Glomerular visceral epithelial cell (primary cell): Measurements from ENCODE around the gene CHN2.

ENCODE experiments used
- DNase-seq: peaks from one replicate; pipeline ENCODE4 v3.0.0-alpha.2; 2016; ENCODE audit errors: extremely low spot score

Gene CHN2

DNA sequence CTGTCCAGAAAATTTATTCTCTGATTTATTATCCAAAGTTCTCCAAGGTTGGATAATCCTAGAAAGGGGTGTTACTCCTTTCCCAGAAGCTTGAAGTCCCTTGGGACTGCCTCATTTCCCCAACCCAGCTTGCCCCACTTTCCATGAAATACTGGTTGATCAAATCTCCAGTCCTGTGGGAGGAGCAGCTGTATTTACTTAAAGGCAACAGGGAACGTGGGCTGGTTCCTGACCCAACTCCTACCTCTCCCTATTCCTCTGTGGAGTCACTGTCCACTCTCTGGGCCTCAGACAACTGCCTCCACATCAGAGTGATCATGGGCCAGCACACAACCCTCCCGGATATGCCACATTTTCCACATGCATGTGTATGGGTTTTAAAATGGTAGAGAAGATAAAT lies 202.8 kb downstream of the CHN2 start:
- no peak for DNase-seq

DNA sequence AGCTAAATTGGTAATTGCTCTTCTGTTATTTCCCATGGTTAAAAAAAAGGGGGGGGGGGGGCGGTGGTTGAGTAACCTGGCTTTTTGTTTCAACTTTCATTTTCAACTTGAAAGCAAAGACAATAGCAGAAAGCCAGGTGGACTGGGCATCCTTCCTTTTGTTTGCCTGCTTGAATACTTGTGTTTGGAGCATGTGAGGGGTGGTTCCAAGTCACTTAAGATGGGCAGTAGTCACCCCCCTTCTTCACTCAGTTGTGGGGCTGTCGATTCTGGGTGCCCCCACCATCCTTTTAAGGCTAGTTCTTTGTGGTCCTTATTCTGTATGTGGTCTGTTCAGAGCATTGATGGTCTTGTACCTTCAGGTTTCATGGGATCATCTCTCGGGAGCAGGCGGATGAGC lies 203.4 kb downstream of the CHN2 start:
- DNase-seq, result no peak

DNA sequence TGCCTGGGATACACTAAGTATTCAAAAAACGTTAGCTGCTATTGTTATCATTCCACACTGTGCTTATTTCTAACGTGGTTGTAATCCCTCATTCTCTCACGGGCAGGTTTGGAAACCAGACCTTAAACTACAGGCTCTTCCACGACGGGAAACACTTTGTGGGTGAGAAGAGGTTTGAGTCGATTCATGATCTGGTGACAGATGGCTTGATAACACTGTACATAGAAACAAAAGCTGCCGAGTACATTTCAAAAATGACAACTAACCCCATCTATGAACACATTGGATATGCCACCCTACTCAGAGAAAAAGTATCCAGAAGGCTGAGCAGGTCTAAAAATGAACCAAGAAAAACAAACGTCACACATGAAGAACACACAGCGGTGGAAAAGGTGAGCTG lies 205.9 kb downstream of the CHN2 start:
- DNase-seq, result no peak

DNA sequence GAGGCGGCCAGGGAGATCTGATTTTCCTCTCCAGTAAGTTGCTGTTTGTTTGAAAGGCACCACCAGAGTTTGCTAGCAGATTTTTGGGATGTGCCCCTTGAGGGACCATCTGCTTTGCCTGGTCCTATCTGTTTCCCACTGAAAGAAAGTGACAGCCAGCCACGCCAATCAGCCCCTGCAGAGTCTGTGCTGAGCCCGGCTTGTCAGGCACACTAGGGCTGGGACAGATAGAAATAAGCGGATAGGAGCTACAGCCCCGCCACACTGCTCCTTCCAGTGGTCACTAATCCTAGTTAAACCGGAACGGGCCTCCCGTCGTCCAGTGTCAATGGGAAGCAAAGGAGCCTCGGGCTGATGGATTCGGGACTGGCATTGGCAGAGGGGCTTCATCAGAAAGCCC lies 207.2 kb downstream of the CHN2 start:
- DNase-seq, result no peak

DNA sequence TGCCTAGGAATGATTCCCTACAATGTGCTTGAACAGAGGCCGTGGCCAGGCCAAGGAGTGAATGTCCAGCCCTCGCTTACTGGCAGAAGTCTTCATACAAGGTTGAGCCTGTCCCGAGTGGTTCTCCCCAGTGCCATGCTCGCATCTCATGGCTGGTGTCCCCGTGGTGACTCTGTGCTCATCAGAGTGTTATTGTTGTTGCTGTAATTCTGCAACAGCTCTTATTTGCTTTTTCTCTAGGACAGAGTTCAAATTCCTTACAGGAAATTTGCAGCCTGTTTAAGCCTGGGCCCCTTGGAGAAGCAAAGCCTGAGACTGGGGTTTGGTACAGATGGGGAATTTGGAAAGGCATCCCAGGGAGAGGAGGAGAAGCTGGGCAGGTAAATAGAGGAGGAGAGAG lies 211.3 kb downstream of the CHN2 start:
- no peak for DNase-seq

DNA sequence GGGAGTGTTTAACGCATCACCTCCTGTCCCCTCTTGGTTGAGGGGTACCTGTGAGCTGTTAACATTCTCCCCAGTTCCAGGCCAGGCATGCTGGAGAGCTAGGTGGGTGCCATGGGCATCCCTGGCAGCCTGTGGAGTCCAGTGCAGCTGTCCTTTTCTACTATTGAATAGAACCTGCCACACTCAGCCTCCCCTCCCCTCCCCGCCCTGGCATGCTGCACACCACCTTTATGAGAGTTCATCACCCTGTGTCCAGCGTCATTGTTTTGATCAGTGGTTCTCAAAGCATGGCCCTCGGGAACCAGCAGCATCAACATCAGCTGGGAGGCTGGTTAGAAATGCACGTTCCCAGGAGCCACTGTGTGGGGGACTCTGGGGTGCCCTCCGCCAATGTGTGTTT lies 211.8 kb downstream of the CHN2 start:
- no peak for DNase-seq

DNA sequence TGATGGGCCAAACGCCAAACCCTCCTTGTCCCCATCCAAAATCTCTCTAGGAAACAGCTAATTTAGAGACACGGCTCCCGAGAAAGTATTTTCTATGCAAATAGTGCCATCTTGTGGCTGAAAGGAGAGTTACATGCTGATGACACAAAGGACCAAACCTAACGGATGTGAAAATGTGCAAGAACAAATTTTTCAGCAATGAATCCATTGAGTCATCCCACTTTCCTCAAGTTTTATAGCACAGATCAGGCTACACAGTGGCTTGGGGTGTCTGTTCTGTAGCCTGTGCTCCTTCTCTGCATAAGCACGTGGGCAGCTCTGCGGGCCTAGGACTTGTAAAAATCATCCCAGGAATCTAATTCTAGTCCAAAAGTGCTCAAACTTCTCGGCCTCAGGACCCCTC lies 214.3 kb downstream of the CHN2 start:
- DNase-seq, result peak; percentile 55

DNA sequence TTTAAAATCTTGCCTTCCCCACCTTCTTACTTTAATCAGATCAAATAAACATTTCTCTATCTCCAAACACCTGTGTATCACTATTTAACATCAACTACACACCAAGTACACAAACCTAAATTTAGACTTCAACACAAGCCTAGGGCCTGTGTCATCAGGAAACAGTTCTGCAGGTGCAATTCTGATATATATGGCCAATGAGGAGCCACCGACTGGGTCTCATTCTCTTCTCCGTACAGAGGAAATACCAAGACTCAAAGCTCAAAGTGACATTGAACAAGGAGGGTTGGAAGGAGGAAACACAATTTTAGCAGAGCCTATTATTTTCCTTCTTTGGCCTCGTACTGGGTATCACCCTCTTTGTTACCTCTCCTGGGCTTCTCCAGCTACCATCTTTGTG lies 216.4 kb downstream of the CHN2 start:
- DNase-seq, result no peak

DNA sequence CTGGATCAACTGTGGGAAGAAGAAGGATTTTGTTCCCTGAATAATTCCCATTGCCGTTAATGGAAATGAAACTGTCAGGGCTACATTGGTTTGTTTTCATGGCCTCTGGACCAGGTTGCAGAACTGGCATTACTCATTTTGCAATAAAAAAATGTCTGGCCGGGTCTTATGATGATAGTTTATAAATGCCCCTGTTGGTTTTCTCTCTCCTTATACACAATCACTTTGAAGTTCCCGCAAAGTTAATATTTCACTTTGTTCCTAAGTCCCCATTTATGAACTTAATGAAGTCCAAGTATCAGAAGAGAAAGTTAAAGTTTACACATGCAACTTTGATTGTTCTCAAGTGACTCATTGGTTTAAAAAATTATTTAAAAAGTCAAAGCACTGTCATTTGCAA lies 218.3 kb downstream of the CHN2 start:
- DNase-seq, result no peak

DNA sequence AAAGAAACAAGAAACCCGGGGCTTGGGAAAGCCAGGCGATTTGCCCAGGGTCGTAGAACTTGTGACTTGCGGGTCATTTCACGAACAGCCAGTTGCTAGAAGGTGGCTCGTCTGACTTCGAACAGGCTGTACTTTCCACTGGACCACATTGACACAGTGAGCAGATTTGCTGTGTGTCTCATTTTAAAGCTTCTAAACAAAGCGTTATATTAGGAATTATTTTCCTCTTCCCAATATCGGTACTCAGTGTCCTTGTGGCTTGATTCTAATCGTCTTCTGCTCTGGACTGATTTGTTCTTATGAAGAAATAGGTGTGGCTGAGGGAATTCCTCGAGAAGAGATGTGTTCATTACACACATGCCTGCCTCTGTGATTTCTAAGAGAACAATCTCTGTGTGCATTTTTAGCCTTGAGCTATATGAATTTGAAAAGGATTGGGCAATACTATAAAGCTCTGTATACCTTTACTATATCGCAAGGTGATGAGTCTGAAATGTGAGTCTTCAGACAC lies 219.1 kb downstream of the CHN2 start:
- no peak for DNase-seq

DNA sequence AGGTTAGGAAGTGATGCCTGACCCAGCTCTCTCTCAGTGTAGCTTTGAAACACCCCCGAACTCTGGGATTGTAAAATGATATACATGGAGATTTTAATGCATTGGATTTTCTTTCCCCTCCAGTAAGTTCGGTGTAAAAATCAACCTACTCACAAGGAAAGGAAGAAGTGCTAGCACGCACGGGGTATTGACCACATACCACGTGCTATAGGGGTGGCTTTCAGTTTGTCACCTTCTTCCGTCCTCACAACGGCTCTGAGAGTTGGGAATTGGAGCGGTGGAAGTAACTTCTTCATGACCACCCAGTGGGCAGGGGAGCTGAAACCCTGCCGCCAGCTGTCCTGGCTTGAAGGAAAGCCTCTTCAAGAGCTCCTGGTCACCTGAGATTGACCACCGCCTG lies 219.6 kb downstream of the CHN2 start:
- no peak for DNase-seq

DNA sequence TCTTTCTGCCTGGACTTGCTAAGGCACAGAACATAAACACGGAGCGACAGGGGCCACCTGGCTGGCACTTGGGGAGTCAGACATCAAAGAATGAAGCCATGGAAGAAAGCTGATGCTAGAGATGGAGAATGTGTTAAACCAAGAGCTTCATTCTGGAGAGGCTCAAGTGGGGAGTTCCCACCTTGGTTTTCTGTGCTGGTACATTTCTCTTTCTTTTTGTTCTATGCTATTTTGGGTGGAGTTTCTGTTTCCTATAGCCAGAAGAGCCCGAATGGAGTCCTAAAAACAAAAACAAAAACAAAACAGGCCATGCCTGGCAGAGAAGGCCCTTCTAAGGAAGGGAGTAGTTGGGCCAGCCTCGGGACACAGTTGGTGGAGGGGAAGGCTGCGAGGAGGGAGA lies 220.6 kb downstream of the CHN2 start:
- DNase-seq, result no peak

DNA sequence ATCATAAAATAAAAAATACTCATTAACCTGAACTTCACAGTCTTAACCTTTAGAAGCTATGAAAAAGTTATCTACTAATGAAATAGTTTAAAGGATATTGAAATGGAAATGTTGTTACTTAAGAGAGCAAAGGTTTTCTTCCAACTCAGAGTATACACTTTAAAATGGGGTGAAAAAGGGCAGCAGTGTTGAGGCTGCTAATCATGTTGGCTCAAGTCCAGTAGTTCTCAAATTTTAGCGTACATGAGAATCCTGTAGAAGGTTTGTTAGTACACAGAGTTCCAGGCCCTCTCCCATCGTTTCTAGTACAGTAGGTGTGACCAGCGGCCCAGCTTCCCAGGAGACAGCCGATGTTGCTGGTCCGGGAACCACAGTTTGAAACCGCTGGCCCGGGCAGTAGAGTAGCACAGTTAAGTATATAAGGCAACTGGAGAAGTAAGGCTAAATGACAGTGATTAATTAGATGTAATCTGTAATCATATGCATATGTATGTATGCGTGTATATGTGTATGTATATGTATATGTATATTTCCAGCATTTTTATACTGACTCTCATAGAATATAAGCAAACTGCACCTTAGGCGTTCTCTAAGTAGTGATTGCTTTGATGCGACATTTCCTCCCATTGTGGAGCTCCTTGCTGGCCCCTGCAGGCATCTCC lies 221.8 kb downstream of the CHN2 start:
- no peak for DNase-seq

DNA sequence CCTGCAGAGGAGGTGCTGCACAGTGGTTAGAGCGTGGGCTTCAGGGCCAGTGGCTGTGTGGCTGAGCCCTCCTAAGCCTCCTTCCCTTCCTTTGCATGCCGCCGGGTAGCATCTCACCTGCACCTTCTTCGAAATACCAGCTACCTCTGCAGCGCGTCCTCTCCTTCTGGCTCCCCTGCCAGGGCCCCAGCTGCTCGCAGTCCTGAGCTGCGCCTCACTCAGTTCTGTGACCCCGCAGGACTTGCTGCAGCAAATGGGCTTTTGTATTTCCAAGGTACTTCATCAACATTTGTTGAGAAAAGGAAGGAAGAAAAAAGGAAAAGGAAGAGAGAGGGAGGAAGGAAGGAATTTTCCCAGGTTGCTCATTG lies 222.3 kb downstream of the CHN2 start:
- DNase-seq, result no peak

DNA sequence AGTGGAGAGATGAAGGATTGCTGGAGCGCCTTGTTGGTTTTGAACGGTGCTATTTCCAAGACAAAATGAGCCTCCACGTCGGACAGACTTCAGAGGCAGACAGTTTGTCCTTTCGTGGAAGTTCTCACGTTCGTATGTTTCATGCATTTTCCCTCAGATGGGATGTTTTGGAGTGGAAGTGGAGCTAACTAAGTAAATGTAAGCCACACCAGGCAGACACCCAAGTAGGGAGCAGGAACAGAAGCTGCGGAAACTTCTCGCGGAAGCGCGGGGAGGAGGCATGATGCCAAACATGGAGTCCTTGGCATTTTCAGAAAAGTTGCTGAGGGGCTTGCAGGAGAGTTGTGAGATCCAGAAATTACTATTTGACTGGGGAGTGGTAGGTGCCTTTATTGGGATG lies 223.5 kb downstream of the CHN2 start:
- DNase-seq, result no peak

DNA sequence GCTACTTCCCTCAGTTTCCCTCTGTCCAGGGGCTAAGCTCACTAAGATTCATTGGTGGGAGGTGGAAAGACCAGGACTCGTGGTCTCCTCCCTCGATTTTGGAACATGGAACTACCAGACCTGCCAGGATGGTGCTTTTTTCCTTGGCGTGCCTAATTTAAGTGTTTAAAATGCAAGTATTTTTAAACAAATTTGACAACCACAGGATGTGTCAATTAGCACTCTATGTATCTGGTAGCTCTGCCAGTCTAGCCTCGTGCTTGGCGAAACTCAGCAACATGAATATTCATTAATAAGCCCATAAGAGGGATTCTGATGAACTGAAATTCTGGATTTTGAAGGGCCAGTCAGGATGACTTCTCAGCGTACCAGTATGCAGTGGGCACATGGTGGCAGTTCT lies 224.1 kb downstream of the CHN2 start:
- DNase-seq, result no peak

DNA sequence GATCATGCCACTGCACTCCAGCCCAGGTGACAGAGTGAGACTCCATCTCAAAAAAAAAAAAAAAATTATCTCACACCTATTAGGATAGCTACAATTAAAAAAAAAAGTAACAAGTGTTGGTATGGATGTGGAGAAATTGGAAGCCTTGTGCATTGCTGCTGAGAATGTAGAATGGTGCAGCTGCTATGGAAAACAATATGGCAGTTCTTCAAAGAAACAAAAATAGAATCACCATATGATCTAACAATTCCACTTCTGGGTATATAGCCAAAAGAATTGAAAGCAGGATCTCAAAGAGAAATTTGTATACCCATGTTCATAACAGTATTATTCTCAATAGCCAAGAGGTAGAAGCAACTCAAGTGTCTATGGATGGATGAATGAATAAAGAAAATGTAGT lies 225.4 kb downstream of the CHN2 start:
- no peak for DNase-seq

DNA sequence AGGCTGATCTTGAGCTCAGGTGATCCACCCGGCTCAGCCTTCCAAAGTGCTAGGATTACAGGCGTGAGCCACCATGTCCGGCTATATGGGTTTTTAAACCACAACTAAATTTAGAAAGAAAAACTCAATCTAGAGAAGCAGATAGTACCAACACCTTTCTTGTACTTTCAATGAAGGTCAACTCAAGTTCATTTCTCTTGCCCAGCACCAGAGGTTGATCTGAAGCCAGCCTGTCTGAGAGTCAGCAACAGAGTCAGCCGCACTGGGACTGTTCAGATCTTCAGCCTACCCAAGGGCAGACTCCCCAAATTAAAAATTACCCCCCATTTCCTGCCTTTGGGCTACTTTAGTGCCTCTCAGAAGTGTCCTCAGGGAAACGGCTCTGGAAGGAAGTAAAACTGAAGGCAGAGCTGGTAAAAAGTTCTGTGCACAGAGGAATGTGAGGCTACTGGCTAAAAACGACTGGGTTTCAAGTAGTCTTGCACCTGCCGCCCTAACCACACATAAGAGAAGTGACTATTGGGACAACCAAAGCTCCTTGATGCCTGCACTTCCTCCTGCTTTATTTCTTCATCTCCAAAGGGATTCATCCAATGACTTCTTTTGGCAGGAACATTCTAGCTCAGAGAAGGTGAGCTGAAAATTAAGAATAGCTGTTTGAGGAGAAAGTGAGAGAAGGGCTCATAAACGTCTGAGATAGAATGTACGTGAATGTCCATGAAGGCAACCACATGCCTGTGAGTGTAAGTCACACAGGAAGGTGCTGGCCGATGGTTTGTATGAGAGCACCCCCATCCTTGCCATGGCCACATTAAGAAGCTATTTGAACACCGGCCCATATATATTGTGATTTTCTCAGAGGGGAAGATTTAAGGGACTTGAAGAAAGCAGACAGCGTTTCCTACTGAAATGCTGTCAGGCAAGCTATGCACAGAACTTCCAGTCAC lies 226.7 kb downstream of the CHN2 start:
- no peak for DNase-seq

DNA sequence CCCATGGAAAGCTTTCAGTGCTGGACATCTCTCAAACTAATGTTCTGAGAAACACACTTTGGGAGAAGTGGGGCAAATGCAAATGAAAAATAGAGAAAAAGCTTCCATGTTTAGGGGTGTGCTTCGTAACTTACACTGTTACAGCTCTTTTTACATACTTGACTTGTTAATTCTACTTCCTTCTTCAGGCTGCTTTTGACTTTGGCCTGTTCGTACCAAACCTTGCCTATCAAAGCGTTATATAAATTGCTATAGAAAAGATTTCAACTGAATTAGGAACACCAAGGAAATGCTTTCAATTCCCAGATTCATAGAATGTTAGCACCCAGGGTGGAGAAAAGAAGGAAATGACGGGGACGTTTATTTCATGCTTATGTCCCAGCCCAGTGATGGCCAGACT lies 228.3 kb downstream of the CHN2 start:
- no peak for DNase-seq

DNA sequence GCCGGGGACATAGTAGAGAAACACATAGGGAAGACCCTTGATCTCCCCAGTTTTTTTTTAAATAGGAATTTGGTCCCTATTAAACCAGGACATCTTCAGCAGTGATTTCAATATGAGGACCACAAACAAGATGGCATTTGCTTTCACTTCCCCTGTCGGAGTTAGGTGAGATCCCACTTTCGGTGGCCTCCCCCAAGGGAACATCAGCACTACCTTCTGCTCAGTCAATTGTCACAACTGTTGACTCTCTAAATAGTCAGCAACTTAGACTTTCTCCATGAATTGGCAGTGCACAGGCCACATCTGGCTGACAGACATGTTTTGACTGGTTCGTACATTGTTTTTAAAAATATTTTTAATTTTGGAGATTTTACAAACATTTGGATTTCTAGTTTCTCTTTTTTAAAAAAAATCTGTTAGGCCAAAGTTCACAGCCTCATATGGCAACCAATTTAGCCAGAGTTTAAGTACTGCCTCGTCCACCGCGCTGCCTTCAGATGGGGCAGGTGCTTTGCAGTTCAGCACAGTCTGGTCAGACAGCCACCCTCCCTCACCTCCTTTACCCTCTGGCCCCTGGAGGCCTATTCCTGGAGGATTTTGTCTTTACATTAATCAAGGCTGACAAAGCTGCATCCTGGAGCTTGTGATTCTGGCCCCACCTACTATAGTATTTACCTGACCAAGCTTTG lies 229.9 kb downstream of the CHN2 start:
- DNase-seq, result no peak

DNA sequence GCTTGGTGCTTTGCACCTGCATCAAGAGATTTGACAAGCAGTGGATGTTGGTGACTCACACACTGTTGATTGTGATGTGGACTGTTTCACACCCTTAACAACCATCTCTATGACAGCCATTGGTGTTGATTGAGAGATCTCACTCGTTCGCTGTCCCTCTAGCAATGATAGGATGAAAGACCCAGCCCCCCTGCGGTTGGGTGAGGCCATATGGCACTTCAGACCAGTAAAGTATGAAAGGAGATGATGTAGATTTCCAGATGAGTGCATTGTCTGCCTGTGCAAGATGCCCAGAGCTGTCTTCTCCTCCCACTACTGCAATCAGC lies 230.4 kb downstream of the CHN2 start:
- no peak for DNase-seq

DNA sequence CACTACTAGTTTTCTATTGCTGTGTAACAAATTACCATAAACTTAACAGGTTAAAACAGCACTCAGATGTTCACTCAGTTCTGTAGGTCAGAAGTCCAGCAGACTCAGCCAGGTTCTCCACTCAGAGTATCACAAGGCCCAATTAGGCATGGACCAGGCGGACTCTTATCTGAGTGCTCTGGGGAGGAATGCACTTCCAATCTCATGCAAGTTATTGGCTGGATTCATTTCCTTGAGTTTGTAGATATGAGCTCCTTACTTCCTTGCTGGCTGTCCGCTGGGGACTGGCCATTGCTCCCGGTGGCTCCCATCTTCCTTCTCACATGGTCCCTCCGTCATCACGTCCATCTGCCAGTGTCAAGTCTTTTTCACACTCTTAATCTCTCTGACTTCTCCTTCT lies 232.0 kb downstream of the CHN2 start:
- DNase-seq, result no peak

DNA sequence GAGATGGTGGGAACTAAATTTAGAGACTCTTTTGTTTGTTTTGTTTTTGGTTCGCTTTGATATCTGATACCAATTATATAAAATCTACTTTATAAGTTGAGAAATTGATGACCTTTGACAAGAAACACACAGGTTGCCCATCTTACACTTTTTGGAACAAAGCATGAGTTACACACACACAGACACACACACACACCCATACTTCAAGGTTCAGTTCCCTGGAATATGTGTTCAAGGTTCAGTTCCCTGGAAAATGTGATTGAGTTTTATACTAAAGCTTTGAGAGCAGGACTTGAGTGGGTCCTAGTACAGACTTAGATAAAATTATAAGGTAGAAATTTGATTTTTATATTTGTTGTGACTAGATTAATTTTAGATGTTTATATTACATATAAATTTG lies 234.8 kb downstream of the CHN2 start:
- no peak for DNase-seq
